ENCODE data around the gene ETNK2. TPM values are rescaled to one million over a fixed set of nuclear protein-coding genes. Genes with fewer than 3 reads are reported as not detected.

The ETNK2 gene
- total and polyA plus RNA-seq, 2 donors (not counting 1 experiment from before 2014, with no cell fraction given) = 0.49 to 2.8 TPM

DNA sequence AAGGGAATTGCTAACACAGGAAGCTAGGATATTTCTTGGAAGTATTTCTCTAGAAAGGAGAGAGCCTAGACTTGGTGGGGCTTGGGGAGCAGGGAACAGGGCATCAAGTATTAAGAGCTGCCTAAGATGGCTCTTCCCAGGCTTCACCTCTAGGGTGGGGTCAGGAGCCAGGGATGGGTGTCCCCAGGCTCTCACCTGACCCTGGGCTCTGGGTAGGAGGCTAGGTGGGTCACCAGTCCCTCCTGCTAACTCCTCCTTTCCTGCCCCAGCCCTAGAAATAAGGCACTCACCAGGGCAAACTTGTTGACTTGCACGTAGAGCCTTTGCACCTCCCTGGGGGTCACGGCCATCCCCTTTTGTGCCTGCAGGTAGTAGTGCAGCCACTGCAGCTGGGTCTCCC is 15.0 kb downstream of the ETNK2 start:
- no peak for DNase-seq
- CTCF ChIA-PET = interaction anchor here (1.3 to 2.7 kb wide), 2 partner anchors 8 to 26 kb away, joined by 5 to 7 read pairs; no protein-coding TSS in a partner anchor
- Histone ChIP-seq H2AFZ (ENCODE audit: insufficient read depth, low read depth, low read length, poor library complexity, severe bottlenecking) (no peak overlapping the region), H3K9me3 (ENCODE audit: control extremely low read depth in 1 of 3, control insufficient read depth in 2 of 3, insufficient read depth in 1 of 3, low read length in 2 of 3) (no peaks in the 10 kb centered on the region), H3K4me1 (ENCODE audit: control insufficient read depth in 2 of 2, insufficient read depth in 2 of 2, low read length in 2 of 2) (no peaks in the 10 kb centered on the region), H3K79me2 (ENCODE audit: control insufficient read depth, insufficient read depth, low read length) (no peaks in the 10 kb centered on the region), H3K4me2 (replicated peaks; ENCODE audit: low read depth, low read length, poor library complexity, severe bottlenecking) (no peak overlapping the region), H3K36me3 (replicated peaks in 1 of 2; ENCODE audit: control extremely low read depth in 1 of 2, control insufficient read depth in 1 of 2, extremely low read depth in 1 of 2, insufficient read depth in 2 of 2, low read length in 1 of 2) (no peaks in the 10 kb centered on the region), H3K27me3 (replicated peaks in 1 of 4; ENCODE audit: control extremely low read depth in 1 of 4, control insufficient read depth in 3 of 4, insufficient read depth in 4 of 4, low read length in 3 of 4) (peaks cover 0 to 2% (median 0%) of the 10 kb centered on the region in 4 experiments), H3K9ac (ENCODE audit: low read length) (no peak overlapping the region), H3K4me3 (ENCODE audit: control extremely low read depth in 1 of 5, extremely low read depth in 1 of 5, insufficient read depth in 1 of 5, low read depth in 2 of 5, low read length in 4 of 5) (no peak overlapping the region), H3K27ac (ENCODE audit: low read length in 2 of 2) (no peak overlapping the region), H4K20me1 (ENCODE audit: control insufficient read depth, insufficient read depth, low read length, poor library complexity, severe bottlenecking) (no peaks in the 10 kb centered on the region)
- 85% methylated on average over 2 of the region's 2 CpGs for WGBS (ENCODE audit: insufficient coverage)
- intact Hi-C loops (cut with micrococcal nuclease) = no loop called here
- TF ChIP-seq, protein P1, sequence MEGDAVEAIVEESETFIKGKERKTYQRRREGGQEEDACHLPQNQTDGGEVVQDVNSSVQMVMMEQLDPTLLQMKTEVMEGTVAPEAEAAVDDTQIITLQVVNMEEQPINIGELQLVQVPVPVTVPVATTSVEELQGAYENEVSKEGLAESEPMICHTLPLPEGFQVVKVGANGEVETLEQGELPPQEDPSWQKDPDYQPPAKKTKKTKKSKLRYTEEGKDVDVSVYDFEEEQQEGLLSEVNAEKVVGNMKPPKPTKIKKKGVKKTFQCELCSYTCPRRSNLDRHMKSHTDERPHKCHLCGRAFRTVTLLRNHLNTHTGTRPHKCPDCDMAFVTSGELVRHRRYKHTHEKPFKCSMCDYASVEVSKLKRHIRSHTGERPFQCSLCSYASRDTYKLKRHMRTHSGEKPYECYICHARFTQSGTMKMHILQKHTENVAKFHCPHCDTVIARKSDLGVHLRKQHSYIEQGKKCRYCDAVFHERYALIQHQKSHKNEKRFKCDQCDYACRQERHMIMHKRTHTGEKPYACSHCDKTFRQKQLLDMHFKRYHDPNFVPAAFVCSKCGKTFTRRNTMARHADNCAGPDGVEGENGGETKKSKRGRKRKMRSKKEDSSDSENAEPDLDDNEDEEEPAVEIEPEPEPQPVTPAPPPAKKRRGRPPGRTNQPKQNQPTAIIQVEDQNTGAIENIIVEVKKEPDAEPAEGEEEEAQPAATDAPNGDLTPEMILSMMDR (IDR thresholded peaks at IDR 0.05) = no peak
- no peak for TF ChIP-seq EZH2 (IDR thresholded peaks at IDR 0.05; ENCODE audit: borderline replicate concordance, insufficient read depth, low read depth, low read length, poor library complexity, severe bottlenecking)
- no peak overlapping the region for H3K27ac Mint-ChIP-seq
- POLR2A ChIA-PET = no interaction called here
- H3K27me3 Mint-ChIP-seq = peaks cover 20% of the 10 kb centered on the region
- ATAC-seq (ENCODE audit: low read depth) = no peak
- H3K4me3 Mint-ChIP-seq = no peak overlapping the region
- no peaks in the 10 kb centered on the region for H3K9me3 Mint-ChIP-seq (ENCODE audit: insufficient read depth)
- no peaks in the 10 kb centered on the region for H3K4me1 Mint-ChIP-seq

DNA sequence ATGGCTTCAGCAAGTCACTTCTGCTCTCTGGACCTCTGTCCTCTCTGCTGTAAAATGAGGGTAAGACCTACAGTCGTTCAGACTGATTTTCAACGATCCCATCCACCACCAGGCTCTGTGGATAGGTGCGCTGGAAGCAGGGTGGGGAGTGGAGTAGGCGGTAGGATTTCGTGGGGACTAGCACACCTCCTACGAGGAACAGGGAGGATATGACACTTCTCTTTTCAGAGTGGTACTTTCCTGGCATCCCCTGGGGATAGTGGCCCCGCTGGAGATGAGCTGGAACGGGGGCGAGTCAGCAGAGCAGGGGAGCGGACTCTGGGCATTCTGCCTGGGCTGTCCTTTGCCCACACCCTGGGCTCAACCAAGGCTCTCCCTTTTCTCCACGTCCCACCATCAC is 17.7 kb downstream of the ETNK2 start:
- H3K36me3 ChIP-seq (replicated peaks in 1 of 2; ENCODE audit: control extremely low read depth in 1 of 2, control insufficient read depth in 1 of 2, extremely low read depth in 1 of 2, insufficient read depth in 2 of 2, low read length in 1 of 2) = no peaks in the 10 kb centered on the region
- TF ChIP-seq, protein P1 (IDR thresholded peaks at IDR 0.05) = no peak
- no peak for TF ChIP-seq EZH2 (IDR thresholded peaks at IDR 0.05; ENCODE audit: borderline replicate concordance, insufficient read depth, low read depth, low read length, poor library complexity, severe bottlenecking)
- DNase-seq = no peak
- Mint-ChIP-seq H3K27ac (no peak overlapping the region), H3K27me3 (peaks cover 23% of the 10 kb centered on the region), H3K9me3 (ENCODE audit: insufficient read depth) (no peaks in the 10 kb centered on the region), H3K4me1 (peaks cover 3% of the 10 kb centered on the region), H3K4me3 (no peak overlapping the region)
- H4K20me1 ChIP-seq (ENCODE audit: control insufficient read depth, insufficient read depth, low read length, poor library complexity, severe bottlenecking) = no peaks in the 10 kb centered on the region
- POLR2A ChIA-PET = no interaction called here
- peaks cover 0 to 14% (median 2%) of the 10 kb centered on the region in 4 experiments for H3K27me3 ChIP-seq (replicated peaks in 1 of 4; ENCODE audit: control extremely low read depth in 1 of 4, control insufficient read depth in 3 of 4, insufficient read depth in 4 of 4, low read length in 3 of 4)
- H2AFZ ChIP-seq (ENCODE audit: insufficient read depth, low read depth, low read length, poor library complexity, severe bottlenecking) = no peak overlapping the region
- peaks cover 3 to 4% of the 10 kb centered on the region in 2 donors for H3K4me1 ChIP-seq (ENCODE audit: control insufficient read depth in 2 of 2, insufficient read depth in 2 of 2, low read length in 2 of 2)
- intact Hi-C loops (cut with micrococcal nuclease) = no loop called here
- no peaks in the 10 kb centered on the region for H3K9me3 ChIP-seq (ENCODE audit: control extremely low read depth in 1 of 3, control insufficient read depth in 2 of 3, insufficient read depth in 1 of 3, low read length in 2 of 3)
- no peaks in the 10 kb centered on the region for H3K79me2 ChIP-seq (ENCODE audit: control insufficient read depth, insufficient read depth, low read length)
- H3K27ac ChIP-seq (ENCODE audit: low read length in 2 of 2) = no peak overlapping the region
- H3K4me2 ChIP-seq (replicated peaks; ENCODE audit: low read depth, low read length, poor library complexity, severe bottlenecking) = no peak overlapping the region
- H3K9ac ChIP-seq (ENCODE audit: low read length) = no peak overlapping the region
- H3K4me3 ChIP-seq (ENCODE audit: control extremely low read depth in 1 of 5, extremely low read depth in 1 of 5, insufficient read depth in 1 of 5, low read depth in 2 of 5, low read length in 4 of 5) = no peak overlapping the region
- CTCF ChIA-PET = interaction anchor here (0.6 kb wide), 1 partner anchor 679 kb away, joined by 3 read pairs; no protein-coding TSS in a partner anchor
- no peak for ATAC-seq (ENCODE audit: low read depth)
- WGBS (ENCODE audit: insufficient coverage) = 24% methylated on average over 4 of the region's 11 CpGs
